ENCODE results near the gene C1QTNF3.

GRCh38 chr5:34037726-34038125 is 5.3 kb downstream of the C1QTNF3 start:
- no peak for TF ChIP-seq POLR2AphosphoS5 (IDR thresholded peaks at IDR 0.05)
- no peak for TF ChIP-seq POLR2A (IDR thresholded peaks at IDR 0.05; ENCODE audit: low read depth)
- no peak for TF ChIP-seq CTCF (IDR thresholded peaks at IDR 0.05)
- no peak for TF ChIP-seq EP300 (IDR thresholded peaks at IDR 0.05)

Data from esophagus muscularis mucosa (tissue), 4 donors.